Cortex of kidney (tissue), 1 donor: Measurements from ENCODE around the gene FOXB2.
"Not testable (repeated sequence)": the region's sequence is repeated elsewhere in the genome, so short reads cannot be mapped to it uniquely, and the experiment has no call there.

Experiments
- DNase-seq: peaks from one replicate; lab custom pipeline; 2025; lab: John Stamatoyannopoulos, UW

FOXB2 gene

GRCh38 chr9:77019236-77019925 is at the start of gene FOXB2:
Gene FOXB2 (plus strand): TSS chr9:77019655. CDS start chr9:77019655, 0 bp downstream.
- no peak for DNase-seq

GRCh38 chr9:76969716-76970115 is 49.7 kb upstream of the FOXB2 start:
- no peak for DNase-seq

DNA sequence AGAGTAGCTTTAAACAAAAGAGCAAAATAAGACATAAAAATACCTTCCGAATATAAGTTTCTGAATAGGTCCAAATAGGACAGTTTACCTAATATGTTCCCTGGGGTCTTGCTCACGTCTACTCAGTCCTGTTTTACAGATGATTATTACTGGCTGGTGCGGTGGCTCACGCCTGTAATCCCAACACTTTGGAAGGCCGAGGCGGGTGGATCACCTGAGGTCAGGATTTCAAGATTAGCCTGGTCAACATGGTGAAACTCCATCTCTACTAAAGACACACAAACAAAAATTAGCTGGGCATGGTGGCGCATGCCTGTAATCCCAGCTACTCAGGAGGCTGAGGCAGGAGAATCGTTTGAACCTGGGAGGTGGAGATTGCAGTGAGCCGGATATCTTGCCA is 40.6 kb upstream of the FOXB2 start:
- DNase-seq, result not testable (repeated sequence)

GRCh38 chr9:76980566-76980965 is 38.9 kb upstream of the FOXB2 start:
- DNase-seq, result no peak

DNA sequence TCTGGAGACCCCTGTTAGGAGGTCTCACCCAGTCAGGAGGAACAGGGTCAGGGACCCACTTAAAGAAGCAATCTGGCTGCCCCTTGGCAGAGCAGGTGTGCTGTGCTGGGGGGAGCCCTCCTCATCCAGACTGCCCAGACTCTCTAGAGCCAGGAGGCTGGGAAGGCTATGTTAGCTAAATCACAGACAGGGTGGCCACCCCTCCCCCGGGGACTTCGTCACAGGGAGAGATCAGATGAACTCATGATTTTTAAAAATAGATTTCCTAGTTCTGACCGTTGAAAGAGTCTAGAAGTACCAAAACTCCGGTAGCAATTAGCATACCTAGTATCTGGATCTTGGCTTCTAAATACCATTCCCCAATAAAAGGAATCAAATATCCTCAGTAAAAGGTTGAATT is 35.0 kb upstream of the FOXB2 start:
- DNase-seq, result no peak

DNA sequence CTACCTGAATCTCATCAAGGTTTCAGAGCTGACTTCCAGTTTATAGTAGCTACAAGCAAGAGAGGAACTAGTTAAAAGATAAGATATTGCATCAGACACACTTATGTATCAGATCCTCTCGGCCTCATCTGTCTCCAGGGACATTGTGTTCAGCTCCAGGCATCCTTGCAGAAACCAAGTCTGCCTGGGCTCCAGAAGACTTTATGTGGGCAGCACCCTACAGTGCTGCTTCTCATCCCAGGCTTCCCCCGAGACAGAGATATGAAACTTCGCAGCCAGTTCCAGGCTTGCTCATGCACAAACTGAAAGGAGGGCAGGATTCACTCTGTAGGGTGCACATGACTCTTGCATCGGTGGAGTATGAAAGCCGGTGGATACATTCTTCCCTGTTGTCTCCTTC is 33.9 kb upstream of the FOXB2 start:
- no peak for DNase-seq

GRCh38 chr9:76987594-76988200 is 31.8 kb upstream of the FOXB2 start:
- DNase-seq, result no peak

DNA sequence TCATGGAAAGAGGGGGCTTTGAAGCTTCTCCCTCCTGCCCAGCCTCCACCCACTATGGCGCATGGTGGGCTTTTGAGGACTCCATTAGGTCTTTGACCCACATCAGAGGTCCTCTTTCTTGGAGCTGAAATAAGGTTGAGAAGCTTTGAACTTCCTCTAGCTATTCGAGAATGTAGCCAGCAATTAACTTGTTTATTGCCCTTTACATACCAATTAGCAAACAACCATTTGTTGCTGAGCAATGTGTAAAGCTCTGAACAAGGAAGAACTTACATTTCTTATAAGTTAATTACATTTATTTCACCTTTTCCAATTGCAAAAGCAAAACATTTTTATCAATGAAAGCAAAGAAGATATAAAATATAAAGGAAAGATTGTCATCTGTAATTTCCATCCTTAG is 30.5 kb upstream of the FOXB2 start:
- no peak for DNase-seq

- no peak for DNase-seq
These were observed 30.0 kb upstream of the FOXB2 start for GRCh38 chr9:76989501-76989900.

DNA sequence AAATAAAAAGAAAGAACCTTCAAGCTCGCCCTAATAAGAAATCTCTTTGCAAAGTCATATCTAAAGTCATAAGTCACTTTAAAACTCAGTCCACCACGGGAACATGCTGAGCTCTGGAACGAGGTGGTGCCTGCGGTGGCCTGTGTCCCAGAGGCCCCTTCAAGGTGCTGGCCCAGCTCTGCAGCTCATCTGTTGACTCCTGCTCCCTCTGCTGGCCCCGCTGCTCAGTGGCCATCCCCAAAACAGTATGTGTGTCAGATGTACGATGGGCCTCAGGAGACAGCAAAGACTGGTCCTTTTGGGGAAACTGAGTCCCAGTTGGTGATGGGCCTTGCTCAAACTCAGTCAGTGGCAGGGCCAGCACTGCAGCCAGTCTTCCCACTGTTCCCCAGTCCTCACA is 22.8 kb upstream of the FOXB2 start:
- DNase-seq, result no peak

DNA sequence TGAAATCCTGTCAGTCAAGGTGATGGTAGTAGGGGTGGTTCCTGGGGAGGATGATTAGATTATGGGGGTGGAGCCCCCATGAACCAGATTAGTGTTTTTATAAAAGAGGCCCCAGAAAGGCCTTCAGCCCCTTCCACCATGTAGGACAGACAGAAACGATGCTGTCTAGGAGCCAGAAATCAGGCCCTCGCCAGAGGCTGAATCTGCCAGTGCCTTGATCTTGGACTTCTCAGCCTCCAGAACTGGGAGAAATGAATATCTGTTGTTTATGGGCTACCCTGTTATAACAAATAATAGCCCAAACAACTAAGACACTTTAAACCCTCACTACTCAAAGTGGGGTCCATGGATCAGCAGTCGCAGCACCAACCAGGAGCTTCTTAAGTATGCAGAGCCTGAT is 20.2 kb upstream of the FOXB2 start:
- DNase-seq, result no peak

GRCh38 chr9:77000330-77000729 is 19.1 kb upstream of the FOXB2 start:
- no peak for DNase-seq

GRCh38 chr9:77003366-77003765 is 16.1 kb upstream of the FOXB2 start:
- DNase-seq, result no peak

DNA sequence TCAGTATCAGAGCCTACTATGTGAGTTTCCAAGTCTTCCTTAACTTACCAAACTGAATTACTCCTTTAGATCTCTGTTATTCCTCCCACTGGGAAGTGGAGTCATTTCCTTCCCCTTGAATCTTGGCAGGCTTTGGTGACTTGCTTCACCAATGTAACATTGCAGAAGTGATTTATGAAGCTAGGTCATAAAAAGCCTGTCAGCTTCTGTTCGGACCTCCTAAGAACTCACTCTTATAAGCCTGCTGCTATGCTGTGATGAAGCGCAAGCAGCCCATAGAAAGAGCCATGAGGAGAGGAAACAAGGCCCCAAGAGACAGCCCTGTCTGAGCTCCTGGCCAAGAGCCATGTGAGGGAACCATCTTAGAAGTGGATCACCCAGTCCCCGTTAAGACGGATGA is 14.2 kb upstream of the FOXB2 start:
- no peak for DNase-seq

GRCh38 chr9:77010527-77010926 is 8.9 kb upstream of the FOXB2 start:
- no peak for DNase-seq

DNA sequence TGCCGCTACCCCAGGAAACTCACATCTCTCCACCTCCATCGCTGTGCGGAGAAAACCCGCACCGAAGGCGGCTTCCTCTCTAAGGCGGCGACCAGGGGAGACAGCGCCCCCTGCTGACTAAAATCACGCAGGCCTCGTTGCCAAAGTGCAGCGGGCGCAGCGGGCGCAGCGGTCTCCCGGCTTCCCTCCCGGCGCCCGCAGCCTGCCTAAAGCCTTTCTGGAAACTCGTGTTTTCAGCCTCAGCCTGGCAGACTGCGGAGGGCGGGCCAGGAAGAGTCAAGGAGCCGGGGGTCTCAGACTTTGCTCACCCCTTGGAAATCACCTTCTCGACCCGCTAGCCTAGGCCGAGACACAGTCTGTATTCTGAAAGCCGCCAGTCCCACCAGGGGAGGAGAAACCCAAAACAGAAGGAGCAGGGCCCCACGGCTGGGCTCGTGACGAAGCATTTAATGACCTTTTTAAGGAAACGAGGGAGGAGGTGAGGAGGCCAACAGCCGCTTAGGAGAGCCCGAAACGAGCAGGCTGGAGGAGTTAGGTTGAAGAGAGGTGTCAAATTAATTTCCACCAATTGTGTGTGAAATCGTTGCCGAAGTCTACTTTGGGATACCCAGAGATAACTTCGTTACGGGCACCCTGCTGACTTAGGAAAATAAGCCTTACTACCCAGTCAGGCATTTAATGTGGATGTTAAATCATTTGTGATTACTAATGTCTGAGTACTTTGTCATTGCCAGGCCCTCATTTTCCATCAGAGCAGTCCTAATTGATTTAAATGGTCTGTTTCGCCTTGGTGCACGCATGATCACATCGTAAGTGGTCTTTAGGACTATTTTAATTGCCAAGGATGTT is 7.3 kb upstream of the FOXB2 start:
- no peak for DNase-seq

GRCh38 chr9:77013206-77013931 is 6.1 kb upstream of the FOXB2 start:
- no peak for DNase-seq

DNA sequence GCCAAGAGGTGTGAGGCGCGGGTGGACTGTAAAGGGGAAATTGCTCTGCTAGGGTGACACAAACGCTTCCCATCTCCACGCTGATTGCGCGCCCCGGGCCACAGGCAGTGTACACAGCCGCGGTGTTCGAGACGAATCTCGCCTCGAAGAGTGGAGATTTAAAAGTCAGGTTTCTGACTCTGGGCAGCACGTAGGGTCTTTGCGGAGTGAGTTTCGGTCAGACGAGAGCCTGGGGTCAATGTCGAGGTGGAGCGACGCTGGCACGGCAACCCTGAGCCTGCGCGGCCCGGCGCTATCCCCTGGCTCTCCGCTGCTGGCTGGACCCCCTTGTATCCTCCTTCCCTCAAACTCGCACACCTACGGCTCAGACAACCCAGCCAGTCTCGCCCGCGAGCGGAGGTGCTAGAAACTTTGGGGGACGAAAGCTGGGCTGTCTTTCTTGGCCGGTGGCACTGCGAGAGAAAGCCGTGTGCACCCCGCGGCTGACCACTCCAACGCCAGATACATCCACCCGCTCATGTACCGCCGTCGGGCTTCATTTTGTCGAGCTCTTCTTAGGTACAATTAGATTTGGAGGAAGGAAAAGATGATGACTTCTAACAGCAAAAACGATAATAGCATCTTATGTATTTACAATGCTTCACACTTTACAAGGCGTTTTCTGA is 5.4 kb upstream of the FOXB2 start:
- no peak for DNase-seq

GRCh38 chr9:77014597-77015263 is 4.7 kb upstream of the FOXB2 start:
- DNase-seq, result no peak

DNA sequence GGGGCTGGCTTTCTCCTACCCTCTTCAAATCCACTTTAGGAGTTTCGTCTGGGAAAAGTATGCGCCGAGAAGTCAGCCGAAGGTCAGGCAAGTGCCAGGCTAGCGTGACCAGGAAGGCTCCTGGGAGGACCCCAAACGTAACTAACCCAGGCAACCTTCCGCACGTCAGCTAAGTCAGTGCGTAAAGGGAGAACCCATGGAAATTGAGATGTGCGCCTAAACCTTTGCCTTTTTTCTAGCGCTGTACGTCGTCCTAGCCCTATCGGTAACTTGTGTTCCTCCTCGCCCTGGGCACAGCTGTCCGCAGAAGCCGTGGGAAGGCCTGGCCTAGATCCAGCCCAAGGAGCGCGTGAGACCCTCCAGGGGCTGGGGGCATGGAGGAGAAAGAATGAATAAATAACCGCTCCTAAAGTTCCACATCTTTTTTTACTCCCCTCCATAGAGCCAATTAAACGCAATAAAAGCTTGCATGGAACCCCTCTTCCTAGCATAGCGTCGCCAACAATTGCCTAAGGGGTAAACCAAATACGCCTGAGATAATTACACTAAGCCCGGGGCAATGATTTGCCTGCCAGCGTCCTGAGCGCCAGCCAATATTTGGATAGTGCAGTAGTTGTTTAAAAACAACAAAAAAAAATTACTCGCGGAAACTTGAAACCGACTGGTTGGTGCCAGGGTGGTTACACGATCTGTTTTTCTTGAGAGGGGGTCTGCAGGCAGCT is 4.0 kb upstream of the FOXB2 start:
- DNase-seq, result no peak

DNA sequence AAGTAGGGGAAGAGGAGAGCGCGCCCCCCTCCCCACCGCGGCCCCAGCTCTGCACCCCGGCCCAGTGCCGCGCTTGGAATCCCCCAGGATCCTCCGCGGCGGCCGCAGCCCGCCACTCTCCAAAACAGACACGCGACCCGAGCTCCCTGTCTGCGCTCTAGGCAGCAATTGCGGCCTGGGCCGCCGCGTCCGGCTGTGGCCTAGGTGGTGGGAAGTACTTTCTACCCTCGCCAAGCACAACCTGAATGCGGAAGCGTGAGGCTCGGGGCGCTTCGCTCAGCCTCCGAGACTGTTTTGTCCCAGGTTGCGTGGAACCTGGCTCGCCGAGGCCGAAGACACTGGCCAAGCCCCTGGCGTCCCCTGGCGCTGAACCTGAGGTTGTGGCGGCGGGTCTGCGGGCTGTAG is 3.3 kb upstream of the FOXB2 start:
- no peak for DNase-seq
